ENCODE results near the gene DGKG. TPM values are rescaled to one million over a fixed set of nuclear protein-coding genes. Genes with fewer than 3 reads are reported as not detected.

Gene DGKG
- polyA plus RNA-seq, 3 donors, result 4.2 to 9.2 (median 4.3) TPM

DNA sequence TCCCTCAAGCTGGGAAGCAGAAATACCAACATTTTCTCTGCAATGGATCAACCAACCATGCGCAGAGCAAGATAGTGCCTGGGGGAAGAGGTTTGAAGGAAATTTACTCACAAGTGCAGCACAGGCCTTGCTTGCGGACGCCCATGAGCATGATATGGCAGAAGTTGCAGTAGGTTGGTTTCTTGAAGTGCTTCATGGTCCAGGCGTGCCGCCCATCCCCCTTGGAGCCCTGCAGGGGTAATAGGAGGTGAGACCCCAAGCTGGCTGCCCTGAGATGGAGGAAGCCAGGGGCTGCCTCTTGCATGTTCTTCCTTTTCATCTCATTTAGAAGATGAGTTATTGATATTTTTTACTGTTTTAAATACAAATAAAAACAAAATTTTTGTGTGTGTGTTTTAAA, 86.6 kb downstream of the DGKG start:
- no peak overlapping the region for H2AFZ ChIP-seq (ENCODE audit: insufficient read depth, low read depth, low read length, poor library complexity, severe bottlenecking)
- intact Hi-C loops (cut with micrococcal nuclease), result no loop called here
- Mint-ChIP-seq H3K27ac (no peak overlapping the region), H3K27me3 (ENCODE audit: low read depth in 3 of 3) (no peaks in the 10 kb centered on the region), H3K36me3 (peaks cover 74 to 86% of the 10 kb centered on the region in 2 donors), H3K4me1 (no peaks in the 10 kb centered on the region), H3K9me3 (no peaks in the 10 kb centered on the region), H3K4me3 (no peak overlapping the region)
- WGBS (ENCODE audit: insufficient coverage), result 98% methylated on average over 4 of the region's 5 CpGs
- no peaks in the 10 kb centered on the region for H4K20me1 ChIP-seq (ENCODE audit: insufficient read depth, low read length)
- H3K4me3 ChIP-seq (replicated peaks in 1 of 3; ENCODE audit: low read depth in 2 of 3, low read length in 3 of 3), result no peak overlapping the region
- H3K27ac ChIP-seq (ENCODE audit: low read depth in 1 of 2, low read length in 2 of 2), result no peak overlapping the region
- H3K4me2 ChIP-seq (replicated peaks; ENCODE audit: extremely low read depth, low read length, poor library complexity, severe bottlenecking), result no peak overlapping the region
- H3K9me3 ChIP-seq (replicated peaks in 1 of 2; ENCODE audit: control insufficient read depth in 1 of 2, insufficient read depth in 1 of 2, low read length in 2 of 2), result no peaks in the 10 kb centered on the region
- no peak for DNase-seq
- H3K27me3 ChIP-seq (ENCODE audit: control insufficient read depth in 2 of 2, insufficient read depth in 2 of 2, low read length in 2 of 2), result no peaks in the 10 kb centered on the region
- no peaks in the 10 kb centered on the region for H3K79me2 ChIP-seq (ENCODE audit: insufficient read depth, low read length)
- TF ChIP-seq, protein P1, sequence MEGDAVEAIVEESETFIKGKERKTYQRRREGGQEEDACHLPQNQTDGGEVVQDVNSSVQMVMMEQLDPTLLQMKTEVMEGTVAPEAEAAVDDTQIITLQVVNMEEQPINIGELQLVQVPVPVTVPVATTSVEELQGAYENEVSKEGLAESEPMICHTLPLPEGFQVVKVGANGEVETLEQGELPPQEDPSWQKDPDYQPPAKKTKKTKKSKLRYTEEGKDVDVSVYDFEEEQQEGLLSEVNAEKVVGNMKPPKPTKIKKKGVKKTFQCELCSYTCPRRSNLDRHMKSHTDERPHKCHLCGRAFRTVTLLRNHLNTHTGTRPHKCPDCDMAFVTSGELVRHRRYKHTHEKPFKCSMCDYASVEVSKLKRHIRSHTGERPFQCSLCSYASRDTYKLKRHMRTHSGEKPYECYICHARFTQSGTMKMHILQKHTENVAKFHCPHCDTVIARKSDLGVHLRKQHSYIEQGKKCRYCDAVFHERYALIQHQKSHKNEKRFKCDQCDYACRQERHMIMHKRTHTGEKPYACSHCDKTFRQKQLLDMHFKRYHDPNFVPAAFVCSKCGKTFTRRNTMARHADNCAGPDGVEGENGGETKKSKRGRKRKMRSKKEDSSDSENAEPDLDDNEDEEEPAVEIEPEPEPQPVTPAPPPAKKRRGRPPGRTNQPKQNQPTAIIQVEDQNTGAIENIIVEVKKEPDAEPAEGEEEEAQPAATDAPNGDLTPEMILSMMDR (IDR thresholded peaks at IDR 0.05), result no peak
- H3K36me3 ChIP-seq (replicated peaks in 1 of 2; ENCODE audit: control insufficient read depth in 1 of 2, insufficient read depth in 2 of 2, low read length in 2 of 2), result peaks cover 86 to 87% of the 10 kb centered on the region in 2 donors
- no peaks in the 10 kb centered on the region for H3K4me1 ChIP-seq (ENCODE audit: control insufficient read depth in 1 of 2, insufficient read depth in 2 of 2, low read length in 2 of 2)
- H3K9ac ChIP-seq (ENCODE audit: insufficient read depth, low read length, poor library complexity, severe bottlenecking), result no peak overlapping the region

DNA sequence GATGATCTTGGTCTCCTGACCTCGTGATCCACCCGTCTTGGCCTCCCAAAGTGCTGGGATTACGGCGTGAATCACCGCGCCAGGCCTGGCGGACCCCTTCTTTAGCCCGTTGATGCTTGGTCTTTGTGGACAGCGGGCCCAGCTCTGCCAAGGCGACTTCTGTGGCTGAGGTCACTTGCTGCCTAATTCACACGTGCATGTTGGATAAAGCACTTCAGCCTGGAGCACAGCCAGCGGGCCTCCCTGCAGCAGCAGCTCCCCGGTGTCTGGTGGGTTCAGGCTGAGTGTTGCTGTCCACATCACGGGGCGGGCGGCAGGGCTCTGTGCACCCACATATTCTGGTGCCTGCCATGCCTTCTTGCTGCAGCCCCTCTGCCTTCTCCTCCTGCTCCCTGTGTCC, 88.4 kb downstream of the DGKG start:
- Histone ChIP-seq H3K4me3 (replicated peaks in 1 of 3; ENCODE audit: low read depth in 2 of 3, low read length in 3 of 3) (no peak overlapping the region), H3K27ac (ENCODE audit: low read depth in 1 of 2, low read length in 2 of 2) (no peak overlapping the region), H3K36me3 (replicated peaks in 1 of 2; ENCODE audit: control insufficient read depth in 1 of 2, insufficient read depth in 2 of 2, low read length in 2 of 2) (peaks cover 80 to 87% of the 10 kb centered on the region in 2 donors), H2AFZ (ENCODE audit: insufficient read depth, low read depth, low read length, poor library complexity, severe bottlenecking) (no peak overlapping the region), H3K79me2 (ENCODE audit: insufficient read depth, low read length) (no peaks in the 10 kb centered on the region), H3K9ac (ENCODE audit: insufficient read depth, low read length, poor library complexity, severe bottlenecking) (no peak overlapping the region), H3K4me1 (ENCODE audit: control insufficient read depth in 1 of 2, insufficient read depth in 2 of 2, low read length in 2 of 2) (no peaks in the 10 kb centered on the region), H3K4me2 (replicated peaks; ENCODE audit: extremely low read depth, low read length, poor library complexity, severe bottlenecking) (no peak overlapping the region), H3K9me3 (replicated peaks in 1 of 2; ENCODE audit: control insufficient read depth in 1 of 2, insufficient read depth in 1 of 2, low read length in 2 of 2) (no peaks in the 10 kb centered on the region), H3K27me3 (ENCODE audit: control insufficient read depth in 2 of 2, insufficient read depth in 2 of 2, low read length in 2 of 2) (no peaks in the 10 kb centered on the region), H4K20me1 (ENCODE audit: insufficient read depth, low read length) (no peaks in the 10 kb centered on the region)
- 96% methylated on average over 13 of the region's 16 CpGs for WGBS (ENCODE audit: insufficient coverage)
- Mint-ChIP-seq H3K36me3 (peaks cover 70 to 85% of the 10 kb centered on the region in 2 donors), H3K27me3 (ENCODE audit: low read depth in 3 of 3) (no peaks in the 10 kb centered on the region), H3K27ac (peak overlapping the region in 3 of 7 donors; percentile 6 to 66 (median 30)), H3K4me1 (no peaks in the 10 kb centered on the region), H3K4me3 (no peak overlapping the region), H3K9me3 (no peaks in the 10 kb centered on the region)
- TF ChIP-seq, protein P1 (IDR thresholded peaks at IDR 0.05), result no peak
- intact Hi-C loops (cut with micrococcal nuclease), result no loop called here
- no peak for DNase-seq
